Measurements from ENCODE around the gene SCFD1. TPM values are rescaled to one million over a fixed set of nuclear protein-coding genes. Genes with fewer than 3 reads are reported as not detected.
"Not testable (repeated sequence)": the region's sequence is repeated elsewhere in the genome, so short reads cannot be mapped to it uniquely, and the experiment has no call there.

SCFD1 gene
- total RNA-seq, 3 donors from 2014 or later (not counting 1 experiment from before 2014, with no cell fraction given), result 97.0 to 106 (median 105) TPM

- Histone ChIP-seq H3K4me1 (ENCODE audit: control insufficient read depth, insufficient read depth, low read length) (no peaks in the 10 kb centered on the region), H3K4me3 (ENCODE audit: low read length) (no peak overlapping the region), H3K36me3 (ENCODE audit: control insufficient read depth, insufficient read depth, low read length) (no peaks in the 10 kb centered on the region), H3K27ac (ENCODE audit: low read length) (no peak overlapping the region), H3K9me3 (ENCODE audit: control insufficient read depth, insufficient read depth, low read length) (no peaks in the 10 kb centered on the region), H3K27me3 (ENCODE audit: control insufficient read depth, insufficient read depth, low read length) (no peaks in the 10 kb centered on the region)
- Mint-ChIP-seq H3K4me3 (no peak overlapping the region), H3K27ac (no peak overlapping the region), H3K9me3 (no peaks in the 10 kb centered on the region), H3K36me3 (no peaks in the 10 kb centered on the region), H3K4me1 (peaks cover 81 to 85% of the 10 kb centered on the region in 2 donors), H3K27me3 (ENCODE audit: low read depth in 2 of 2) (no peaks in the 10 kb centered on the region)
- intact Hi-C loops (cut with micrococcal nuclease), result no loop called here
- ATAC-seq (no peak), DNase-seq (no peak)
- no peak for TF ChIP-seq CTCF (IDR thresholded peaks at IDR 0.05)
- WGBS (ENCODE audit: insufficient coverage), result 43% methylated on average over 2 of the region's 2 CpGs
These were observed 48.2 kb upstream of the SCFD1 start for GRCh38 chr14:30573966-30574365.

GRCh38 chr14:30574777-30575176 lies 47.3 kb upstream of the SCFD1 start:
- H3K9me3 Mint-ChIP-seq; intact Hi-C loops (cut with micrococcal nuclease); H3K36me3 Mint-ChIP-seq; H3K27ac ChIP-seq (ENCODE audit: low read length); H3K27me3 Mint-ChIP-seq (ENCODE audit: low read depth in 2 of 2); H3K9me3 ChIP-seq (ENCODE audit: control insufficient read depth, insufficient read depth, low read length); H3K27ac Mint-ChIP-seq; H3K4me3 Mint-ChIP-seq; H3K4me3 ChIP-seq (ENCODE audit: low read length); H3K36me3 ChIP-seq (ENCODE audit: control insufficient read depth, insufficient read depth, low read length); H3K4me1 ChIP-seq (ENCODE audit: control insufficient read depth, insufficient read depth, low read length); H3K27me3 ChIP-seq (ENCODE audit: control insufficient read depth, insufficient read depth, low read length); DNase-seq; ATAC-seq: not testable (repeated sequence)
- peaks cover 75 to 82% of the 10 kb centered on the region in 2 donors for H3K4me1 Mint-ChIP-seq
- 75% methylated on average over 3 of the region's 3 CpGs for WGBS (ENCODE audit: insufficient coverage)

GRCh38 chr14:30576333-30576732 lies 45.8 kb upstream of the SCFD1 start:
- H3K4me1 Mint-ChIP-seq, result peaks cover 60 to 72% of the 10 kb centered on the region in 2 donors
- H3K27me3 ChIP-seq (ENCODE audit: control insufficient read depth, insufficient read depth, low read length); H3K9me3 Mint-ChIP-seq; DNase-seq; H3K4me3 Mint-ChIP-seq; ATAC-seq; H3K27me3 Mint-ChIP-seq (ENCODE audit: low read depth in 2 of 2); intact Hi-C loops (cut with micrococcal nuclease); H3K9me3 ChIP-seq (ENCODE audit: control insufficient read depth, insufficient read depth, low read length); H3K4me3 ChIP-seq (ENCODE audit: low read length); H3K27ac ChIP-seq (ENCODE audit: low read length); H3K4me1 ChIP-seq (ENCODE audit: control insufficient read depth, insufficient read depth, low read length); H3K36me3 Mint-ChIP-seq; H3K27ac Mint-ChIP-seq; H3K36me3 ChIP-seq (ENCODE audit: control insufficient read depth, insufficient read depth, low read length): not testable (repeated sequence)
- 100% methylated on average over 1 of the region's 1 CpG for WGBS (ENCODE audit: insufficient coverage)

- peaks cover 7% of the 10 kb centered on the region for H3K36me3 Mint-ChIP-seq
- Histone ChIP-seq H3K27me3 (ENCODE audit: control insufficient read depth, insufficient read depth, low read length) (no peaks in the 10 kb centered on the region), H3K27ac (ENCODE audit: low read length) (no peak overlapping the region), H3K4me3 (ENCODE audit: low read length) (no peak overlapping the region), H3K9me3 (ENCODE audit: control insufficient read depth, insufficient read depth, low read length) (no peaks in the 10 kb centered on the region), H3K36me3 (ENCODE audit: control insufficient read depth, insufficient read depth, low read length) (peaks cover 8% of the 10 kb centered on the region), H3K4me1 (ENCODE audit: control insufficient read depth, insufficient read depth, low read length) (no peaks in the 10 kb centered on the region)
- ATAC-seq (no peak), DNase-seq (no peak)
- no peaks in the 10 kb centered on the region for H3K27me3 Mint-ChIP-seq (ENCODE audit: low read depth in 2 of 2)
- H3K27ac Mint-ChIP-seq, result no peak overlapping the region
- WGBS (ENCODE audit: insufficient coverage), result 100% methylated on average over 1 of the region's 2 CpGs
- no peak overlapping the region for H3K4me3 Mint-ChIP-seq
- intact Hi-C loops (cut with micrococcal nuclease), result no loop called here
- TF ChIP-seq CTCF (IDR thresholded peaks at IDR 0.05), result no peak
- peaks cover 63 to 67% of the 10 kb centered on the region in 2 donors for H3K4me1 Mint-ChIP-seq
- no peaks in the 10 kb centered on the region for H3K9me3 Mint-ChIP-seq
These were observed 41.4 kb upstream of the SCFD1 start for GRCh38 chr14:30580616-30581282.
